IPS-18a (cell line): ENCODE data around the gene IQGAP1.
"Not testable (repeated sequence)": the region's sequence is repeated elsewhere in the genome, so short reads cannot be mapped to it uniquely, and the experiment has no call there.

Source experiments
- H3K27ac ChIP-seq: one replicate; pipeline ENCODE4 v1.5.1; 2013; ENCODE audit warnings: low read length
- H3K27me3 ChIP-seq: one replicate; pipeline ENCODE4 v1.6.1; 2013; ENCODE audit warnings: mild to moderate bottlenecking, low read length; ENCODE audit not compliant: control insufficient read depth, insufficient read depth
- H3K36me3 ChIP-seq: one replicate; pipeline ENCODE4 v1.6.1; 2013; ENCODE audit warnings: low read depth, low read length; ENCODE audit not compliant: control insufficient read depth
- H3K4me1 ChIP-seq: one replicate; pipeline ENCODE4 v1.6.1; 2013; ENCODE audit warnings: low read depth, low read length; ENCODE audit not compliant: control insufficient read depth
- H3K4me3 ChIP-seq: one replicate; pipeline ENCODE4 v1.5.1; 2013; ENCODE audit warnings: low read length
- H3K9ac ChIP-seq: one replicate; pipeline ENCODE4 v1.6.1; 2013; ENCODE audit warnings: mild to moderate bottlenecking, low read length, moderate library complexity
- H3K9me3 ChIP-seq: one replicate; pipeline ENCODE4 v1.6.1; 2013; ENCODE audit warnings: low read depth, low read length; ENCODE audit not compliant: control insufficient read depth

Gene IQGAP1

GRCh38 chr15:90387534-90388461 lies at the start of gene IQGAP1:
Gene IQGAP1, plus strand, starts transcription at chr15:90388242. Its CDS starts 100 bp downstream, at chr15:90388342.
- H3K9ac ChIP-seq, result peak within 1 kb of the TSS; percentile 73
- H3K36me3 ChIP-seq, result no peaks in the 10 kb centered on the region
- H3K4me3 ChIP-seq, result peak within 1 kb of the TSS; percentile 87
- H3K27ac ChIP-seq, result no peak within 1 kb of the TSS
- H3K9me3 ChIP-seq, result no peaks in the 10 kb centered on the region
- no peaks in the 10 kb centered on the region for H3K27me3 ChIP-seq
- peaks cover 21% of the 10 kb centered on the region for H3K4me1 ChIP-seq

- H3K27ac ChIP-seq, result no peak overlapping the region
- H3K4me1 ChIP-seq, result no peaks in the 10 kb centered on the region
Observed at GRCh38 chr15:90338532-90338931, 49.5 kb upstream of the IQGAP1 start.

GRCh38 chr15:90340345-90340744 lies 47.7 kb upstream of the IQGAP1 start:
- H3K9me3 ChIP-seq, result no peaks in the 10 kb centered on the region
- no peaks in the 10 kb centered on the region for H3K4me1 ChIP-seq
- H3K36me3 ChIP-seq, result no peaks in the 10 kb centered on the region
- no peak overlapping the region for H3K9ac ChIP-seq
- H3K27ac ChIP-seq, result no peak overlapping the region
- H3K27me3 ChIP-seq, result no peaks in the 10 kb centered on the region
- no peak overlapping the region for H3K4me3 ChIP-seq

More at GRCh38 chr15:90338532-90338931, 49.5 kb upstream of the IQGAP1 start:
- Histone ChIP-seq H3K27me3 (no peaks in the 10 kb centered on the region), H3K4me3 (no peak overlapping the region), H3K9ac (no peak overlapping the region), H3K9me3 (no peaks in the 10 kb centered on the region), H3K36me3 (no peaks in the 10 kb centered on the region)

GRCh38 chr15:90343302-90343790 lies 44.7 kb upstream of the IQGAP1 start:
- Histone ChIP-seq H3K9me3 (no peaks in the 10 kb centered on the region), H3K27ac (no peak overlapping the region), H3K36me3 (no peaks in the 10 kb centered on the region), H3K4me3 (no peak overlapping the region), H3K4me1 (no peaks in the 10 kb centered on the region), H3K27me3 (no peaks in the 10 kb centered on the region), H3K9ac (no peak overlapping the region)

GRCh38 chr15:90344662-90345061 lies 43.4 kb upstream of the IQGAP1 start:
- Histone ChIP-seq H3K4me1 (no peaks in the 10 kb centered on the region), H3K4me3 (no peak overlapping the region), H3K27me3 (no peaks in the 10 kb centered on the region), H3K36me3 (no peaks in the 10 kb centered on the region), H3K27ac (no peak overlapping the region), H3K9me3 (no peaks in the 10 kb centered on the region), H3K9ac (no peak overlapping the region)

GRCh38 chr15:90345857-90346256 lies 42.2 kb upstream of the IQGAP1 start:
- Histone ChIP-seq H3K9me3 (no peaks in the 10 kb centered on the region), H3K36me3 (no peaks in the 10 kb centered on the region)

GRCh38 chr15:90347431-90348065 lies 40.5 kb upstream of the IQGAP1 start:
- H3K4me3 ChIP-seq, H3K27me3 ChIP-seq, H3K9me3 ChIP-seq, H3K36me3 ChIP-seq, H3K4me1 ChIP-seq, H3K9ac ChIP-seq, H3K27ac ChIP-seq: not testable (repeated sequence)

More at GRCh38 chr15:90345857-90346256, 42.2 kb upstream of the IQGAP1 start:
- Histone ChIP-seq H3K27ac (no peak overlapping the region), H3K27me3 (no peaks in the 10 kb centered on the region), H3K4me3 (no peak overlapping the region), H3K9ac (no peak overlapping the region), H3K4me1 (no peaks in the 10 kb centered on the region)

- H3K27me3 ChIP-seq, result peaks cover 11% of the 10 kb centered on the region
- H3K27ac ChIP-seq, result no peak overlapping the region
- peaks cover 4% of the 10 kb centered on the region for H3K4me1 ChIP-seq
- H3K9me3 ChIP-seq, result no peaks in the 10 kb centered on the region
- H3K4me3 ChIP-seq, result no peak overlapping the region
- no peaks in the 10 kb centered on the region for H3K36me3 ChIP-seq
- H3K9ac ChIP-seq, result no peak overlapping the region
Observed at GRCh38 chr15:90348456-90348855, 39.6 kb upstream of the IQGAP1 start.

- H3K27me3 ChIP-seq, result peaks cover 11% of the 10 kb centered on the region
- peaks cover 4% of the 10 kb centered on the region for H3K4me1 ChIP-seq
- H3K4me3 ChIP-seq, result no peak overlapping the region
- H3K27ac ChIP-seq, result no peak overlapping the region
- no peaks in the 10 kb centered on the region for H3K9me3 ChIP-seq
- no peaks in the 10 kb centered on the region for H3K36me3 ChIP-seq
- no peak overlapping the region for H3K9ac ChIP-seq
Observed at GRCh38 chr15:90349072-90349471, 39.0 kb upstream of the IQGAP1 start.

- Histone ChIP-seq H3K27me3 (peaks cover 11% of the 10 kb centered on the region), H3K36me3 (no peaks in the 10 kb centered on the region), H3K4me1 (peaks cover 4% of the 10 kb centered on the region), H3K27ac (no peak overlapping the region), H3K9ac (no peak overlapping the region), H3K9me3 (no peaks in the 10 kb centered on the region), H3K4me3 (no peak overlapping the region)
Observed at GRCh38 chr15:90349821-90350220, 38.2 kb upstream of the IQGAP1 start.

- Histone ChIP-seq H3K9ac (peak overlapping the region; percentile 29), H3K9me3 (no peaks in the 10 kb centered on the region), H3K27me3 (peaks cover 11% of the 10 kb centered on the region), H3K4me3 (peak overlapping the region; percentile 87), H3K4me1 (peaks cover 4% of the 10 kb centered on the region), H3K27ac (no peak overlapping the region), H3K36me3 (no peaks in the 10 kb centered on the region)
Observed at GRCh38 chr15:90351479-90352106, 36.4 kb upstream of the IQGAP1 start.
